Stimulated activated CD4-positive, alpha-beta T cell treated with anti-CD3 and anti-CD28 coated beads, TNF-alpha, amount 100 ng/mL, for 4 hours (primary cell): Measurements from ENCODE around the gene CCL3.
"Not testable (repeated sequence)": the region's sequence is repeated elsewhere in the genome, so short reads cannot be mapped to it uniquely, and the experiment has no call there.

Experiments used
- DNase-seq, 3 experiments: peaks; one replicate each; pipeline ENCODE4 v3.0.0-alpha.2; 2020; ENCODE audit warnings: low read depth in 3 of 3

The CCL3 gene

GRCh38 chr17:36115649-36115977 lies 25.7 kb upstream of the CCL3 start:
- not testable (repeated sequence) for DNase-seq

GRCh38 chr17:36114971-36115648 lies 25.2 kb upstream of the CCL3 start:
- not testable (repeated sequence) for DNase-seq

DNA sequence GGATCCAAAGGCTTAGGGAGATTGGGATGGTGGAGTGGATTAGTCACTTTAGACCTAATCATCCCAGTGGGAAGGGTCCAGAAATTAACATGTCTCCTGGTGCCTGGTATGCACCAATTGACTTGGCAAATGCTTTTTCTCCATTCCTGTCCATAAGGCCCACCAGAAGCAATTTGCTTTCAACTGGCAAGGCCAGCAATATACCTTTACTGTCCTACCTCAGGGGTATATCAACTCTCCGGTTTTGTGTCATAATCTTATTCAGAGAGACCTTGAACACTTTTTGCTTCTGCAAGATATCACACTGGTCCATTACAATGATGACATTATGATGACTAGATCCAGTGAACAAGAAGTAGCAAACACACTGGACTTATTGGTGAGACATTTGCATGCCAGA lies 23.2 kb upstream of the CCL3 start:
- not testable (repeated sequence) for DNase-seq

GRCh38 chr17:36112572-36112971 lies 22.6 kb upstream of the CCL3 start:
- DNase-seq = no peak

DNA sequence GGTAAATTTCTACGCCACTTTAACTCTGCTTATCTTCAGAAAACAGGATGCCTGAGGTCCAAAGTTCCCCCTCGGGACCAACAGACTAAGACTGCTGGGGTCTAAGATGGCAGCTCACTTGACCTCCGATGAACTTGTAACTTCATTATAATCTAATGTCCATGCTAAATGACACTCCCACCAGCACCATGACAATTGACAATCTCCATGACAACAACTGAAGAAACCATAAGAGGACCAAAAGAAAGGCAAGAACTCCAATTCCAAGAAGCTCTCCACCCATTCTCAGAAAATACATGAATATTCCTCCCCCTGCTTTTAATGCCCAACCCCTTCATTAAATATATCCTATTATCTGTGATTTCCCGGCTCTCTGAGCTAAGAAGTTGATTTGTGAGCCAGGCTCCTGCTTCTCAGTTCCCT lies 21.1 kb upstream of the CCL3 start:
- DNase-seq = no peak

GRCh38 chr17:36108265-36108664 lies 18.3 kb upstream of the CCL3 start:
- not testable (repeated sequence) for DNase-seq

- no peak for DNase-seq
Observed at GRCh38 chr17:36107660-36108059, 17.7 kb upstream of the CCL3 start.

DNA sequence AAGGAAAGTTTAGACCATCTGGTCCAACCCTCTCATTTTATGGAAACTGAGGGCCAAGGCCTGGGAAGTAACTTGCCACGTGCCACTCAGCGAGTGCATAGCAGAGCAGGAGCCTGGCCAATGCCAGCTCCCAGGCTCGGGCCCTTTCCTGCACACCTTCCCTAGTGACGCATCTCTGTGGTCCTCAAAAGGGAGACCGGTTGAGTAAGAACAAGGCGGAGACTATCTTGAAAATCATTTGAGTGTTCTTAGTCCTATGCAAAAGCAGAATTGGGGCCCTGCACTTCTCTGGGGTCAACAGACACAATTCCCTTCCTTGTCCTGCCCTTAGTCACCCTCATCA lies 16.5 kb upstream of the CCL3 start:
- DNase-seq = no peak

- DNase-seq = no peak
Observed at GRCh38 chr17:36105781-36106492, 16.0 kb upstream of the CCL3 start.

- DNase-seq = no peak
Observed at GRCh38 chr17:36104701-36105181, 14.8 kb upstream of the CCL3 start.

GRCh38 chr17:36104246-36104645 lies 14.3 kb upstream of the CCL3 start:
- DNase-seq = not testable (repeated sequence)

GRCh38 chr17:36103401-36103975 lies 13.5 kb upstream of the CCL3 start, which contains the start of gene CCL4:
TSS of gene CCL4 (plus strand) at chr17:36103827. CDS start at chr17:36103906, 79 bp downstream.
- DNase-seq = not testable (repeated sequence)

GRCh38 chr17:36099004-36099403 lies 9.1 kb upstream of the CCL3 start:
- not testable (repeated sequence) for DNase-seq

GRCh38 chr17:36095992-36096391 lies 6.0 kb upstream of the CCL3 start:
- no peak for DNase-seq

- no peak for DNase-seq
Observed at GRCh38 chr17:36094746-36095145, 4.8 kb upstream of the CCL3 start.

DNA sequence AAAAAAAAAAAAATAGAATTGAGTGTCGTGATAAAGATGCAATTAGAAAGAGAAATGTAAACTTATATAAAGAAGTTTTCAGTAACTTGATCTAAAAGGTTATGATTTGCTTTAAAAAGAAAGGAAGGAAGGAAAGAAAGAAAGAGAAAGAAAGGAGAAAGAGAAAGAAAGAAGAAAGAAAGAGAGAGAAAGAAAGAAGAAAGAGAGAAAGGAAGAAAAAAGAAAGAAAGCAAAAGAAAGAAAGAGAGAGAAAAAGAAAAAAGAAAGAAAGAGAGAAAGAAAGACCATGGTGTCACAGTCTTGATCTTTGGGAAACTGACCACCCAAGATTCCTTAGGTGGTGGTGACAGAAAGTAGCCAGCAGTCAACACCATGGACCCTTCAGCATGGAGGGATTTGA lies 4.3 kb upstream of the CCL3 start:
- no peak for DNase-seq

DNA sequence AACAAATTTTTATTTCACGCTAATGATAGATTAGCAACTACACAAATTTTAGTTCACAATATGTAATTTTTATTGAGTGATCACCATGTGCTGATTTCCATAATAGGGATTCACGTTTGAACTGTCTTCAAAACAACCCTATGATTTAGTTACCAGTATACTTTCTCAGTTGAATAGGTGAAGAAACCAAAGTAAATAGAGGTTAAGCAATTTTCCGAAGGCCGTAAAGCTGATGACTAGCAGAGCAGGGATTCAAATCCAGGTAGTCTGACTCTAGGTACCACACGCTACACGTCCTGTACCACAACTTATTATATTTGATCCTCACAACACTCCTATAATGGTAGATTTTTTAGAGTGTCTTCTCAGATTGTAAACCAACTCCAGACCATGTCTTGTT lies 2.8 kb upstream of the CCL3 start:
- DNase-seq = not testable (repeated sequence)

DNA sequence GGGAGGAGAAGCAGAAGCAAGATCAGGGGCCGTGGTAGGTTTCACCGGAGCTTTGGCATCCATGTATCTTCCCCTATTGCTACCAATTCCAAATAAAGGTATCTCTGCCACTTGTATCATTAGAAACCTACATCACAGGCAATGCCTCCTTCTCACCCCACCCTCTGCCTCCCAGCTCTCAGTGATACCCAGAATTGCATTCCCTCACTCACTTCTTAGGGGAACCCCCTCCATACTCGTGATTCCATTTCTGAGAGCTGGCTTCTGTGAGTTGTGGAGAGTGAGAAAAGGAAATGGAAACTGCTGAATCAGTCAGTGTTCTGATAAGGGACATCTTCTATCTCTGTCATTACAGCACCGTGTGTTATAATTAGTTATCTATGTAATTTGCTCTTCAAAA lies 2.3 kb upstream of the CCL3 start:
- DNase-seq = no peak

DNA sequence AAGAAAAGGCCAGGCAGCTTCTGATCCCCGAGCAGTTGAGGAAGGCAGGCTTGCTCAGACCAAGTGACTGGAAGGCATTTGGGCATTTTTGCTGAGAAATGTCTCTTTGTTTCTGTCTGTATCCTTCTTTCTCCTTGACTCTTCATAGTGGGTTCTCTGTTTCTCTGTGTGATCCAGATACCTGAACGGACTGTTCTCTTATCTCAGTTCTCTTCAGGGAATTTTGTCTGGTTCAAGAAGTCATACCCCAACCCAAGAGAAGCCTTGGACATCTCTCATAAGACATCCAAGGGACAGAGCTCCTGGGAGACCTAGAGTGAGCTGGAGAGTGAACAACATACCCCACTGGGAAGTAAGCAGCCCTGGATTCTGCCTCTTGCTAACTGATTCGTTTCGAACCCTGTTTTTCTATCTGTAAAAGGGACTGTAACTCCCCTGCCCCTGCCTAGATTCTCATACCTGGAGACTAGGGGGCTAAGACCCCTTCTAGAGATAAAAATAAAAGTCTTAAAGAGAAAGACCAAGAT lies 541 bp downstream of the CCL3 start:
- no peak for DNase-seq

DNA sequence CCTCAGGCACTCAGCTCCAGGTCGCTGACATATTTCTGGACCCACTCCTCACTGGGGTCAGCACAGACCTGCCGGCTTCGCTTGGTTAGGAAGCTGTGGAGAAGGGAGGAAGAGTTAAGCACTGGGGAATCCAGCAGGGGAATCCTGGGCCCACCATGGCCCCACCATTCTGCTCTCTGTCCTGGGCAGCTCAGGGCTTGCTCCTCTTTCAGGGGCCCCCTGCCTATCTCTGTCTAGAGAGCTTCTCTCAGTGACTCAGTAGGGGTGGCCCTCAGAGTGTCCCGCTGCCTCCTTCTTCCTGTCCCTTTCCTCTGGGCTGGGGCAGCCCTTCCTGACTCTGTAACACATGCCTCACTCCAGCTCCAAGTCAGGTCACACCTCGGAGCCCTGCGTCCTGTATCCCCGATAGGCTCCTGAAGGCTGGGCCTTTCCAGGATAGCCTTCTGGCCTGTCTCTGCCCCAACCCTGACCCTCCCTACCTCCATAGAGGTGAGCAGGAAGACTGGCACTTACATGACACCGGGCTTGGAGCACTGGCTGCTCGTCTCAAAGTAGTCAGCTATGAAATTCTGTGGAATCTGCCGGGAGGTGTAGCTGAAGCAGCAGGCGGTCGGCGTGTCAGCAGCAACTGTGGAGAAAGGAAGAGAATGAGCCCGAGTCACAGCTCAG lies 1.1 kb downstream of the CCL3 start:
- DNase-seq = no peak

DNA sequence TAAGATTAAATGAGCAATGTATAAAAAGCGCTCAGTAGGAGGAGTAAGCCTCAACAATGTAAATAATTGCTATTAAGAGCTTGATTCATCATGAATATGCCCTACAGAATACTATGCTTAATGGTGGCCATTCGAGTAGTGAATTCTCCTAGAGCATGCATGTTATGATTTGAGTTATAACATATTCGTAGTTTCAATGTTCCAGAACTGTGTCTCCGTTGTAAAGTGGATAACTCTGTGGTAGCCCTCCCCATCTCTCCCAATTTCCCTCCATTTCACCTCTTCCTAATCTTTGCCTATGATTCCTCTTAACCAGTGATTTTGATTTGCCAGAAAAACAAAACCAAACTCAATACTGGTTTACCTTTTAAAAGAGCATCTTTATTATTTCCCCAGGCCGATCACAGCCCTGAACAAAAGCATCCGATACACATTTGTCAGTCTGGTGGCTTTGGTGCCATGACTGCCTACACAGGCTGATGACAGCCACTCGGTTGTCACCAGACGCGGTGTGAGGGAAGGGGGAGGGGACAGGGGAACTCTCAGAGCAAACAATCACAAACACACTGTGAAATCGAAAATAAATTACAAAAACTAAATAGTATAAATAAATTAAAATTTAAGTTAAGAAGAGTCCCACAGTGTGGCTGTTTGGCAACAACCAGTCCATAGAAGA lies 1.9 kb downstream of the CCL3 start:
- not testable (repeated sequence) for DNase-seq

GRCh38 chr17:36087471-36087870 lies 2.5 kb downstream of the CCL3 start:
- not testable (repeated sequence) for DNase-seq
